Measurements from ENCODE around the gene AR. TPM values are rescaled to one million over a fixed set of nuclear protein-coding genes. Genes with fewer than 3 reads are reported as not detected.

Gene AR
- total RNA-seq, 4 donors from 2014 or later: 19.7 to 75.3 (median 46.9) TPM

DNA sequence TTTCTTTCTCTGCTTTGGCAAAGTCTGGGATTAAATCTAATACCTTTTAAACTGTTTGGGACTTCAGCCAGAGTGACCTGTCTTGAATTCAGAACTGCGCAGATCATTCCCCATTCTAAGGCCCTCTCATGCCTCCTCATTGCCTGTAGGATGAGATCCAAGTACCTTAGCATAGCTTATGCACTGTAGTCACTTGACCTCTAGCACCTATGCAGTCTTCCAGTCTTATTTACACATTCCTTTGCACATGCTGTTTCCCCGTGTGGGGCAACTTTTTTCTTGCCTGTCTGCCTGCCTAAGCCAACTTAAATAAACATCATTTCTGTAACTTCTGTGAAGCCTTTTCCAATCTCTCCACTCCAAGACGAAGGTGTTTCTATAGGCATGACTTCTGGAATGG lies 68.4 kb downstream of the AR start:
- Histone ChIP-seq H3K36me3 (no peaks in the 10 kb centered on the region), H3K4me1 (no peaks in the 10 kb centered on the region), H3K9me3 (peaks cover 0 to 4% of the 10 kb centered on the region in 2 donors), H3K27me3 (no peaks in the 10 kb centered on the region), H3K4me3 (no peak overlapping the region), H3K27ac (no peak overlapping the region)
- no peak for DNase-seq
- intact Hi-C loops (cut with DNase I; ENCODE audit: low total_unique reads): no loop called here
- TF ChIP-seq, protein P1, sequence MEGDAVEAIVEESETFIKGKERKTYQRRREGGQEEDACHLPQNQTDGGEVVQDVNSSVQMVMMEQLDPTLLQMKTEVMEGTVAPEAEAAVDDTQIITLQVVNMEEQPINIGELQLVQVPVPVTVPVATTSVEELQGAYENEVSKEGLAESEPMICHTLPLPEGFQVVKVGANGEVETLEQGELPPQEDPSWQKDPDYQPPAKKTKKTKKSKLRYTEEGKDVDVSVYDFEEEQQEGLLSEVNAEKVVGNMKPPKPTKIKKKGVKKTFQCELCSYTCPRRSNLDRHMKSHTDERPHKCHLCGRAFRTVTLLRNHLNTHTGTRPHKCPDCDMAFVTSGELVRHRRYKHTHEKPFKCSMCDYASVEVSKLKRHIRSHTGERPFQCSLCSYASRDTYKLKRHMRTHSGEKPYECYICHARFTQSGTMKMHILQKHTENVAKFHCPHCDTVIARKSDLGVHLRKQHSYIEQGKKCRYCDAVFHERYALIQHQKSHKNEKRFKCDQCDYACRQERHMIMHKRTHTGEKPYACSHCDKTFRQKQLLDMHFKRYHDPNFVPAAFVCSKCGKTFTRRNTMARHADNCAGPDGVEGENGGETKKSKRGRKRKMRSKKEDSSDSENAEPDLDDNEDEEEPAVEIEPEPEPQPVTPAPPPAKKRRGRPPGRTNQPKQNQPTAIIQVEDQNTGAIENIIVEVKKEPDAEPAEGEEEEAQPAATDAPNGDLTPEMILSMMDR (IDR thresholded peaks at IDR 0.05): no peak
- TF ChIP-seq POLR2A (IDR thresholded peaks at IDR 0.05): no peak

DNA sequence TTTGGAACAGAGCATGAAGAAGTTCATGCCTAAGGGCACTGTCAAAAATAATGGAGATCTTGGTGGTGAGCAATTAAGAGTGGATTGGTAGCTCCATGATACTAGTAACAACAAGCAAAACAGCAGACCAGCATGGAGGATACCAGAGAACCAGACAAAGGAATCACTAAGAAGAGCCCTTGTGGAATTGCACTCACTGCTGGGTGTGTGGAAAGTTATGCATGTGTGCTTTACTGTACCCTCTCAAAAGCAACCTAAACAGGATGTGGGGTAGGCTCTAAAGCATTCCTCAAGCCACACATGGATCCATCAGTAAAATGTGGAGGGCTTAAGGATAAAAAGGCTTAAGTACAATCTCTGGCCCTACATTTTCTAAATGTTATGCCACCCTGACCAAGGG lies 69.5 kb downstream of the AR start:
- TF ChIP-seq, protein P1 (IDR thresholded peaks at IDR 0.05): no peak
- TF ChIP-seq POLR2A (IDR thresholded peaks at IDR 0.05): no peak
- Histone ChIP-seq H3K4me3 (no peak overlapping the region), H3K27ac (no peak overlapping the region), H3K36me3 (no peaks in the 10 kb centered on the region), H3K4me1 (no peaks in the 10 kb centered on the region), H3K27me3 (no peaks in the 10 kb centered on the region), H3K9me3 (peaks cover 0 to 4% of the 10 kb centered on the region in 2 donors)
- intact Hi-C loops (cut with DNase I; ENCODE audit: low total_unique reads): no loop called here
- DNase-seq: no peak

DNA sequence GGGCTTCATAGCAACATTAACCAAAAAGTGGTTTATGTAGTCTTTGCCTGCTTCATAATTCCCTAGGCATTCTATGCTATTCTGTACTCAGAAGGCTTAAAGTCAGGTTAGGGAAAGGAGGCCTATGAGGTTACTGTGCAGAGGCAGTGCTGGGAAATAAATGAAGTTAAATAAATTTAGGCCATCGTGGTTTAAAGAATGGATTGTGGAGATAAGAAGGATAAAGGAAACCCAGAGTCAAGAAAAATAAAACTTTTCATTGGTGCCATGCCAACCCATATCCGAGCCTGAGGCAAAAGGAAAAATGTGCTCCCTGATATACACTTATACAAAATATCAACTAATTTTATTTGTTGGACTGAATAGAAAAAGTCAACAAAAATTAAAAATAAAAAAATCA lies 70.2 kb downstream of the AR start:
- peaks cover 0 to 4% of the 10 kb centered on the region in 2 donors for H3K9me3 ChIP-seq
- H3K27ac ChIP-seq: no peak overlapping the region
- no peaks in the 10 kb centered on the region for H3K27me3 ChIP-seq
- no peak overlapping the region for H3K4me3 ChIP-seq
- no peaks in the 10 kb centered on the region for H3K4me1 ChIP-seq
- DNase-seq: no peak
- no peak for TF ChIP-seq POLR2A (IDR thresholded peaks at IDR 0.05)
- TF ChIP-seq, protein P1 (IDR thresholded peaks at IDR 0.05): no peak
- intact Hi-C loops (cut with DNase I; ENCODE audit: low total_unique reads): no loop called here
- H3K36me3 ChIP-seq: no peaks in the 10 kb centered on the region

DNA sequence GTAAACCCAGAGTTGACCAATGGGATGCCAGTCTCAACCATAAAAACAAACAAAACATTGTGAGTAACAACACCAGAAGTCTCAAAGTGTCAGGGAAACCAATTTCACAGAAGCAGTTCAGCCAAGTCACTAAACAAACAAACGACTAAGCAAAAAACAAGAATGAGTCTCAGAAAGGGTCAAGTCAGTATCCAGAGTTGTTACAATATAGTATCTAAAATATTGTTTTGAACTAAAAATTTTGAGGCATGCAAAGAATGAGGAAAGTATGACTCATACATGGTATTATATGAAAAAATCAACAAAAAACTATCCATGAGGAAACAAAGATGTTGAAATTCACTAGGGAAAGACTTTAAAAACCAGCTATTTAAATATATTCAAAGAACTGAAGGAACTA lies 70.6 kb downstream of the AR start:
- Histone ChIP-seq H3K4me1 (no peaks in the 10 kb centered on the region), H3K27ac (no peak overlapping the region), H3K9me3 (peaks cover 0 to 4% of the 10 kb centered on the region in 2 donors), H3K36me3 (no peaks in the 10 kb centered on the region), H3K27me3 (no peaks in the 10 kb centered on the region), H3K4me3 (no peak overlapping the region)
- no peak for DNase-seq
- TF ChIP-seq, protein P1 (IDR thresholded peaks at IDR 0.05): no peak
- intact Hi-C loops (cut with DNase I; ENCODE audit: low total_unique reads): no loop called here

DNA sequence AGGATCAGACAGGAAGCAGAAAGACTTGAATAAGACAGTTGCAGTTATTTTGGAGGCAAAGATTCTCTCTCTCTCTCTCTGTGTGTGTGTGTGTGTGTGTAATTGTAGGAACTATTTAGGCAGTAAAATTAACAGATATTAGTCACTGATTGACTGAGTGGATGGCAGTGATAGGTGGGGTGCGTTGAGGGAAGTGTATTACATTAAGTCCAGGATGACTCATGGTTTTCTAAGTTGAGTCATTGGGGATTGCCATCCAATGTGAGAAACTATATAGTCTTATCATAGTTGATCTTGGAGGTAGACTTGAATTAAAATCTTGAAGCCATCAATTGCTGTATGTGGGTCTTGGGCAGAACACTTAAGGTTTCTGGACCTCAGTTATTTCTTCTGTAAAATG lies 75.4 kb downstream of the AR start:
- no peak overlapping the region for H3K4me3 ChIP-seq
- intact Hi-C loops (cut with DNase I; ENCODE audit: low total_unique reads): no loop called here
- H3K27me3 ChIP-seq: no peaks in the 10 kb centered on the region
- TF ChIP-seq, protein P1 (IDR thresholded peaks at IDR 0.05): no peak
- TF ChIP-seq POLR2A (IDR thresholded peaks at IDR 0.05): no peak
- peaks cover 0 to 4% of the 10 kb centered on the region in 2 donors for H3K9me3 ChIP-seq
- H3K4me1 ChIP-seq: no peaks in the 10 kb centered on the region
- H3K36me3 ChIP-seq: no peaks in the 10 kb centered on the region
- DNase-seq: no peak
- no peak overlapping the region for H3K27ac ChIP-seq
